HFF-Myc (cell line): ENCODE results near the gene HHIPL1.

Experiments
- DNase-seq: peaks from one replicate; pipeline ENCODE4 v3.0.0-alpha.2; 2011; ENCODE audit warnings: low read depth; ENCODE audit errors: extremely low read depth
- H3K4me3 ChIP-seq: replicated peaks from 2 replicates; pipeline ENCODE4 v1.5.1; 2011; ENCODE audit warnings: low read depth, mild to moderate bottlenecking, control low read depth, low read length
- TF ChIP-seq, protein P1 (sequence below): IDR thresholded peaks from 2 replicates; pipeline ENCODE4 v1.5.1; 2012; ENCODE audit warnings: mild to moderate bottlenecking, low read depth, low read length, control low read depth; ENCODE audit errors: missing control alignments

HHIPL1 gene

DNA sequence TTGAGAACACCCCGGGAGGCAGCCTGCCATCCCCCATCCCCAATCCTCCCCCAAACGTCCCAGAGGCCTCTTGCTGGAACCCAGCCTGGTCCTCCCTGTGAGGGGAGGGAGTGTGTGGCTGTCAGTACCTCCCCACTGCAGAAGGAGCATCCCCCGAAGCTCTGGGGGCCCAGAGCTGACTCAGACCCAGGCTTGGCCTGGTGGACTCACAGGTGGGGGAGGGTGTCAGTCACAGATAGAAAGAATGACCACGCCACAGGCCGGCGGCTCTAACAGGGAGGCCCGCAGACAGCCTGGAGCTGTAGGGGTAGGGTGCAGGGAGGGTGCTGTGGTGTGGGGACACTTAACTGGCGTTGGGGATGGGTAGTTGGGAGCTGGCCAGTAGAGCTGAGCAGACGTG is 5.3 kb downstream of the HHIPL1 start:
- H3K4me3 ChIP-seq = no peak overlapping the region
- TF ChIP-seq, protein P1, sequence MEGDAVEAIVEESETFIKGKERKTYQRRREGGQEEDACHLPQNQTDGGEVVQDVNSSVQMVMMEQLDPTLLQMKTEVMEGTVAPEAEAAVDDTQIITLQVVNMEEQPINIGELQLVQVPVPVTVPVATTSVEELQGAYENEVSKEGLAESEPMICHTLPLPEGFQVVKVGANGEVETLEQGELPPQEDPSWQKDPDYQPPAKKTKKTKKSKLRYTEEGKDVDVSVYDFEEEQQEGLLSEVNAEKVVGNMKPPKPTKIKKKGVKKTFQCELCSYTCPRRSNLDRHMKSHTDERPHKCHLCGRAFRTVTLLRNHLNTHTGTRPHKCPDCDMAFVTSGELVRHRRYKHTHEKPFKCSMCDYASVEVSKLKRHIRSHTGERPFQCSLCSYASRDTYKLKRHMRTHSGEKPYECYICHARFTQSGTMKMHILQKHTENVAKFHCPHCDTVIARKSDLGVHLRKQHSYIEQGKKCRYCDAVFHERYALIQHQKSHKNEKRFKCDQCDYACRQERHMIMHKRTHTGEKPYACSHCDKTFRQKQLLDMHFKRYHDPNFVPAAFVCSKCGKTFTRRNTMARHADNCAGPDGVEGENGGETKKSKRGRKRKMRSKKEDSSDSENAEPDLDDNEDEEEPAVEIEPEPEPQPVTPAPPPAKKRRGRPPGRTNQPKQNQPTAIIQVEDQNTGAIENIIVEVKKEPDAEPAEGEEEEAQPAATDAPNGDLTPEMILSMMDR = no peak
- no peak for DNase-seq

DNA sequence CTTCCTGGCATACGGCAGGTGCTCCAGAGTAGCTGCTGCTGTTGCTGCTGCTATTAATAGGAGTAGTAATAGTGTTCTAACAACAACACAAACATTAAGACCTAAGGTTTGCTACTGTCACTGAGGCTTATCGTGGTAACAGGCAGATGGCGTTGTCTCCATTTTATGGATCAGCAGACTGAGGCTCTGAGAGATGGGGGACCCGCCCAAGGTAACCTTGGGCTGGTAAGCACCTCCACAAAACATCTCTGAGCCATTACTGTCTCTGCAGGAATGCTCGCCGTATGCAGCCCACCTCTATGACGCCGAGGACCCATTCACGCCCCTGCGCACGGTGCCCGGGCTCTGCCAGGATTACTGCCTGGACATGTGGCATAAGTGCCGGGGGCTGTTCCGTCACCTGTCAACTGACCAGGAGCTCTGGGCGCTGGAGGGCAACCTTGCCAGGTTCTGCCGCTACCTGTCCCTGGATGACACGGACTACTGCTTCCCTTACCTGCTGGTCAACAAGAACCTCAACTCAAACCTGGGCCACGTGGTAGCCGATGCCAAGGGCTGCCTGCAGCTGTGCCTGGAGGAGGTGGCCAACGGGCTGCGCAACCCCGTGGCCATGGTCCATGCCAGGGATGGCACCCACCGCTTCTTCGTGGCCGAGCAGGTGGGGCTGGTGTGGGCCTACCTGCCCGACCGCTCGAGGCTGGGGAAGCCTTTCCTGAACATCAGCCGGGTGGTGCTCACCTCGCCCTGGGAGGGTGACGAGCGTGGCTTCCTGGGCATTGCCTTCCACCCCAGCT is 7.2 kb downstream of the HHIPL1 start:
- no peak for DNase-seq
- no peak overlapping the region for H3K4me3 ChIP-seq
- TF ChIP-seq, protein P1 = no peak

DNA sequence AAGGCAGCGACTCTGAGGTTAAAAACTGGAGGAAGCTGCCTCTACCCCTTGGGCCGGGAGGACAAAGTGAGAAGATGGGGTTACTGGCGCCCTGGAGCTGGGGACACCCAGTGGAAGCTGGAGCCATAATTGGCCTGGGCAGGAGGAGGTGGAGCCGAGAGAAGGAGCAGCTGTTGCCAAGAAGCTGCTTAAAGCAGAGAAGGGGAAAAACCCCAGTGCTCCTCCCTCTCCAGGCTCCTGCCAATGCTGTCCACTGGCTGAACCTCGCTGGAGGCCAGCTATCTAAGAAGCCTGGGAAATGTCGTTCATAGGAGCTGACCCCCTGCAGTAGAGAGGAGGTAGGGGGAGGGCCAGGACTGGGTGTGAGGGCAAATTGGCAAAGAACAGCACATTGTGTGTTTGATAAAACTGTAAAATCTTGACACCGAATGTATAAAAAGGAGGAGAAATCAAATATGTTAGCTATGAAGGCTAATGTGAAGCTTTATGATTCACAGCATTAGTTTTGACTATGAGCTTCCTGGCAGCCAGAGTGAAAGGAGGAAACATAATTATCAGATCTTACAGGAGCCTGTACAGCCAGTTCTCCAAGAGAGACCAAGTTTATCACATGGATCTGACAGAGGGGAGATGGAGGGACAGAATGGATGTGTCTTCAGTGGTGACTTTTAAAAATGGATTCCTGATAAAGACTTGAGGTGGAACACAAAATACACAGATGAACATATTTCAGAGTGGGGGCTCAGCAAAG is 9.5 kb downstream of the HHIPL1 start:
- no peak overlapping the region for H3K4me3 ChIP-seq
- TF ChIP-seq, protein P1 = no peak
- DNase-seq = no peak

DNA sequence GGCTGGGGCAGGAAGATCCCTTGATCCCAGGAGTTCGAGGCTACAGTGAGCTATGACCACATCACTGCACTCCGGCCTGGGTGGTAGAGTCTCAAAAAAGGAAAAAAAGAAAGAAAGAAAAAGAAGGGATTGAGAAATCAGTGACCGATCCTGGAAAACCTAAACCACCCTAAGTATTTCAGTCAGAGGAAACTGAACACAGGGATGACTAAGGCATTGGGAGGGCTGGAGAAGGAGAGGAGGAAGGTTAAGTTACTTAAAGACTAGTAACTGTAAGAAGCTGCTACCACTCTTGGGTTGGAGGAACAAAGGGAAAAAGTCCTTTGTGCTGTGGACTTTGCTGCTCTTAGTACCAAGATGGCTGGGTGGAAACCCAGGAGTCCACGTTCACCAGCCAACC is 10.6 kb downstream of the HHIPL1 start:
- no peak overlapping the region for H3K4me3 ChIP-seq
- no peak for DNase-seq
- TF ChIP-seq, protein P1 = no peak

DNA sequence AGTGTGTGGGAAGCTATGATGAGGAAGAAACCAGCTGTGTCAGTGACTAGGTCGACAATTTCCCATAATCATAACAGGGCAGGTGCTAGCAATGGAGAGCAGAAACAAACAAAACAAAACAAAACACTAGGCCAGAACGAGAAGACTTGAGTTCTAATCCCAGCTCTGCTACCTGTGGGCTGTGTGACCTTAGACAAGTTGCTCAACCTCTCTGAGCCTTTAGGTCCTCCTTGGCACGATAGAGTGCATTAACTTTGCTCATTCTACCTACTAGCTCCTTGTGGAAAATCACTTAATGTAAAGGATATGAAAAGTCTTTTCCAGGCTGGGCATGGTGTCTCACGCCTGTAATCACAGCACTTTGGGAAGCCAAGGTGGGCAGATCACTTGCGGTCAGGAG is 11.2 kb downstream of the HHIPL1 start:
- no peak overlapping the region for H3K4me3 ChIP-seq
- no peak for DNase-seq
- TF ChIP-seq, protein P1 = no peak

DNA sequence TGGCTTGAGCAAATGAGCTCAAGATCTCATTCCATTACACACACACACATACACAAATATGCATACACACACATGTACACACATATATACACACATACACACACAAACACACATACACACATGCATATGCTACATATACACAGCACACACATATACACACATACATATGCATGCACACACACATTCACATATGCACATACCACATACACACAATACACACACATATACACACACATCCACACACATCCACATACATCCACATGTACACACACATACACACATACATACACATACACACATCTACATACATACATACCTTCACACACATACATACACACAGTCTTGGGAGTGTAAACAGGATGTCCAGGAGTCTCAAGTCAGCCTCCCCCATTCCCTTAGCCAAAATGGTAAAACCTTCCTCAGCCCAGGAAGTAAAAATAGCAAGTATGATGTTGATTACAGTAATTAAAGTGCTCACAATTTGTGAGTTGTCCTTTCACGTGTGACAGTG is 12.8 kb downstream of the HHIPL1 start:
- H3K4me3 ChIP-seq = no peak overlapping the region
- TF ChIP-seq, protein P1 = no peak
- DNase-seq = no peak
